ENCODE results near the gene FCHO2.
"Not testable (repeated sequence)": the region's sequence is repeated elsewhere in the genome, so short reads cannot be mapped to it uniquely, and the experiment has no call there.

FCHO2 gene

GRCh38 chr5:72921886-72922285 is 34.0 kb upstream of the FCHO2 start:
- in situ Hi-C loops (cut with HindIII; ENCODE audit: low pct_ligation_motif_present, low sequenced_read_pairs), result no loop called here
- H3K27ac ChIP-seq, result no peak overlapping the region
- TF ChIP-seq CTCF (IDR thresholded peaks at IDR 0.05; ENCODE audit: low read depth, low read length, missing control alignments), result no peak
- H3K36me3 ChIP-seq (replicated peaks), result no peaks in the 10 kb centered on the region
- no peaks in the 10 kb centered on the region for H3K27me3 ChIP-seq (replicated peaks)
- H3K4me3 ChIP-seq (ENCODE audit: low read depth, low read length), result no peak overlapping the region
- DNase-seq, result no peak

GRCh38 chr5:72922422-72922821 is 33.4 kb upstream of the FCHO2 start:
- no peak for TF ChIP-seq CTCF (IDR thresholded peaks at IDR 0.05; ENCODE audit: low read depth, low read length, missing control alignments)
- H3K27me3 ChIP-seq (replicated peaks), result no peaks in the 10 kb centered on the region
- DNase-seq, result no peak
- H3K4me3 ChIP-seq (ENCODE audit: low read depth, low read length), result no peak overlapping the region
- H3K36me3 ChIP-seq (replicated peaks), result no peaks in the 10 kb centered on the region
- in situ Hi-C loops (cut with HindIII; ENCODE audit: low pct_ligation_motif_present, low sequenced_read_pairs), result no loop called here
- H3K27ac ChIP-seq, result no peak overlapping the region

- DNase-seq, result no peak
- TF ChIP-seq CTCF (IDR thresholded peaks at IDR 0.05; ENCODE audit: low read depth, low read length, missing control alignments), result no peak
- Histone ChIP-seq H3K27ac (no peak overlapping the region), H3K36me3 (replicated peaks) (no peaks in the 10 kb centered on the region), H3K4me3 (ENCODE audit: low read depth, low read length) (no peak overlapping the region), H3K27me3 (replicated peaks) (no peaks in the 10 kb centered on the region)
- in situ Hi-C loops (cut with HindIII; ENCODE audit: low pct_ligation_motif_present, low sequenced_read_pairs), result no loop called here
Observed at GRCh38 chr5:72925336-72926010, 30.4 kb upstream of the FCHO2 start.

GRCh38 chr5:72932686-72933085 is 23.2 kb upstream of the FCHO2 start:
- DNase-seq; H3K4me3 ChIP-seq (ENCODE audit: low read depth, low read length); H3K27ac ChIP-seq; H3K27me3 ChIP-seq (replicated peaks); in situ Hi-C loops (cut with HindIII; ENCODE audit: low pct_ligation_motif_present, low sequenced_read_pairs); H3K36me3 ChIP-seq (replicated peaks): not testable (repeated sequence)

GRCh38 chr5:72934953-72935725 is 20.7 kb upstream of the FCHO2 start:
- in situ Hi-C loops (cut with HindIII; ENCODE audit: low pct_ligation_motif_present, low sequenced_read_pairs); H3K4me3 ChIP-seq (ENCODE audit: low read depth, low read length); H3K36me3 ChIP-seq (replicated peaks): not testable (repeated sequence)

GRCh38 chr5:72936893-72937292 is 18.9 kb upstream of the FCHO2 start:
- no peak for DNase-seq
- H3K27me3 ChIP-seq (replicated peaks), result no peaks in the 10 kb centered on the region
- no peak overlapping the region for H3K27ac ChIP-seq
- in situ Hi-C loops (cut with HindIII; ENCODE audit: low pct_ligation_motif_present, low sequenced_read_pairs), result no loop called here
- H3K4me3 ChIP-seq (ENCODE audit: low read depth, low read length), result no peak overlapping the region
- no peak for TF ChIP-seq CTCF (IDR thresholded peaks at IDR 0.05; ENCODE audit: low read depth, low read length, missing control alignments)
- no peaks in the 10 kb centered on the region for H3K36me3 ChIP-seq (replicated peaks)

More at GRCh38 chr5:72934953-72935725, 20.7 kb upstream of the FCHO2 start:
- DNase-seq; H3K27me3 ChIP-seq (replicated peaks); H3K27ac ChIP-seq: not testable (repeated sequence)
